ENCODE measurements around the gene KIF3C. TPM values are rescaled to one million over a fixed set of nuclear protein-coding genes. Genes with fewer than 3 reads are reported as not detected.
A peak's percentile ranks its signal among the peaks of the same experiment; 100 is the strongest.
"Not testable (repeated sequence)": the region's sequence is repeated elsewhere in the genome, so short reads cannot be mapped to it uniquely, and the experiment has no call there.

KIF3C gene
- 5.4 and 8.6 TPM in 2 replicates for total RNA-seq
- 35.3 TPM for polyA plus RNA-seq (2012)

DNA sequence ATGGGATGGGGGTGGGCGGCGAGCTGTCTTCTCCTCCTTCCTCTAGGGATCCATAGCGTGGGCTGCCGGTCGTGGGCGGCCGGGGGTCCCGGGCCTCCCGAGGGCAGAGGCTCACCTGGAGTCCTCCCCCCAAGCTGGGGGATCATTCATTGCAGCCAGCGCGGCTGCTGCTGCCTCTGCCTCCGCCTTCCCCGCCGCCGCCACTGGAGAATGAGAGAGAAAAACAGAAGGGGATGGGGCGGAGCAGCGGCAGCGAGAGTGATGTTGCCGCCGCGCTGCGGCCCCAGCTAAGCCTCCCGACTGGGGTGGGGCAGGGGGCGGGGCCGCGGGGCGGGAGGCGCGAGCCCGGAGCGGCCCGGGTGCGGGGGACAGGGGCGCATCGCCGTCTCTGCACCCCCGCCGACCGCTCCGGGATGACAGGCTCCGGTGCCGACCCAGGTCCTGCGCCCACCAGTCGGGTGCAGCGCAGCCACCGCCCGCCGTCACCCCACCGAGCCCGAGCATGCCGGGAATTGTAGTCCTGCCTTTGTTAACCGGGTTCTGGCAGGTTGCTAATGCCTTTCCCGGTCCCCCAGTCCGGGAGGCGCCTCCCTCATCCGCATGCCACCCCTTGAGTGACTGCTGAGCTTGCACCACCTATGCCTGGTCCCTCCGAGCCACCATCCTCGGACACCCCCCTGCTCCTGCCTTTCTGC lies at the start of gene KIF3C:
Gene KIF3C, minus strand, starts transcription at position 225 of the 695 bp plus-strand sequence. CDS start 580 bp downstream, outside the sequence.
- DNase-seq (ENCODE audit: low read depth) = peak; percentile 59

DNA sequence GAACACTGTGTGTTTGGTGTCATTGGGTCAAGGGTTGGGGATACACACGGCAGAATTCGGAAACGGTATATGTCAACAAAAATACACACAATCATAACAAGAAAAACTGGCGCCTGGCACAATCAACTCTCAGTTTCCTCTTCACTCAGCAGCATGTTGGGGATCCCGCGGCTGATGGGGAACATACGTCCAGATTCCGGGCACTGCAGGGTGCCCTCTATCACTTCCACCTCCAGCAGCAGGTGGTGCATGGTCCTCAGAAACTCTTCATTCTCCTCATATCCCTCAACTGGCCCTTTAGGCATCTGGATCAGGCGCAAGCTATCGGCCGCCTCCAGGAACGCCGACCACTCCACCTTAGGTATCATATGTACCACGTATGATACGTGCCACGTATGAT lies 45.8 kb upstream of the KIF3C start:
- DNase-seq (ENCODE audit: low read depth) = not testable (repeated sequence)

DNA sequence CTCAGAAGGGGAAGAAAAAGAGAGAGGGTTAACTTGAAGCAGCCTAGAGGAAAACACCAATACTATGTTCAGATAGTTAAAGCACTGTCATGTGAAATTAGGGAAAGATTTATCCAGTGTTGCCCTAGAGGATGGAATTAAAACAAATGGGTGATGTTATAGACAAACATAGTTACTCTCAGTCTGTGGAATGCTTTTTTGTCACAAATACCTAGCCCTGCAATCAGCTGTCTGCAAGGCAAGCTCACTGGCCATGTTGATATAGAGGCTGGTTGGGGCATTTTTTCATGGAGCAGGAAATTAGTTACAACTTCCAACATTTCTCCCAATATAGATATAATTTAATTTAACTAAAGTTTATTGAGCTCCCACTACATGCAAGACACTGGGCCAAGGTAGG lies 43.2 kb upstream of the KIF3C start:
- DNase-seq (ENCODE audit: low read depth) = no peak

DNA sequence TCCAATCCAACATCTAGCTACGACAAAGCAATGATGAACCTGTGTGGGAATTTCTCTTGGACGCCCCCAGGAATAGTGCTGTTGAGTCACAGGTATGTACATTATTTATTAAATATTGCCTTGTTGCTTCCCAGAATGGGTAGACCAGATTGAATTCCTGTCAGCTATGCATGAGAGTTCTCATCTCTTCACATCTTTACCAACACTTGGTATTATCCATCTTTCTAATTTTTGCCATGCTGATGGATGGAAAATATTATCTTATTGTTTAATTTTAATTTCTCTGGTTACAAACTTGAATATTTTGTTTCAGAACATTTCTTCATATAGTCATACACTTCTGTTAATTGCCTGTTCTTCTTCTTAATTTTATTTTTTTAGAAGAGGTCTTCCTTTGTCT lies 42.0 kb upstream of the KIF3C start:
- DNase-seq (ENCODE audit: low read depth) = no peak

DNA sequence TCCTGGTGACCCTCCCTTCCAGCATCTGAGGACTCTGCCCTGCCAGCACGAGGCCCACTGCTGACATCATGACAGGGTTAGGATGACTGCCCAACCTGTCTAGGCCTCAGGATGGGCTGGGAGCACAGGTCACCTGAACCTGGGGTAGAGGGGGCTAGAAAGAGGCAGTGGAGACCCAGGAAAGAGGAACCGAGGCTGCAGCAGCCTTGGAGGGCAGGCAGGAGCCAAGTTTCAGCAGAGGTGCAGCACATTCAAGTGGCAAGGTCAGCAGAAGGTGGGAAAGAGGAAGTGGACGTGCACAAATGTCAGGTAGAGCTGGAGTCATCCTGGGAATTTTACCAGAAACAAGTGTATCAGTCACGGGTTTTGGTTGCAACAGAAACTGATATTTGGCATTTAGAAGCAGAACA lies 37.9 kb upstream of the KIF3C start:
- DNase-seq (ENCODE audit: low read depth) = no peak

DNA sequence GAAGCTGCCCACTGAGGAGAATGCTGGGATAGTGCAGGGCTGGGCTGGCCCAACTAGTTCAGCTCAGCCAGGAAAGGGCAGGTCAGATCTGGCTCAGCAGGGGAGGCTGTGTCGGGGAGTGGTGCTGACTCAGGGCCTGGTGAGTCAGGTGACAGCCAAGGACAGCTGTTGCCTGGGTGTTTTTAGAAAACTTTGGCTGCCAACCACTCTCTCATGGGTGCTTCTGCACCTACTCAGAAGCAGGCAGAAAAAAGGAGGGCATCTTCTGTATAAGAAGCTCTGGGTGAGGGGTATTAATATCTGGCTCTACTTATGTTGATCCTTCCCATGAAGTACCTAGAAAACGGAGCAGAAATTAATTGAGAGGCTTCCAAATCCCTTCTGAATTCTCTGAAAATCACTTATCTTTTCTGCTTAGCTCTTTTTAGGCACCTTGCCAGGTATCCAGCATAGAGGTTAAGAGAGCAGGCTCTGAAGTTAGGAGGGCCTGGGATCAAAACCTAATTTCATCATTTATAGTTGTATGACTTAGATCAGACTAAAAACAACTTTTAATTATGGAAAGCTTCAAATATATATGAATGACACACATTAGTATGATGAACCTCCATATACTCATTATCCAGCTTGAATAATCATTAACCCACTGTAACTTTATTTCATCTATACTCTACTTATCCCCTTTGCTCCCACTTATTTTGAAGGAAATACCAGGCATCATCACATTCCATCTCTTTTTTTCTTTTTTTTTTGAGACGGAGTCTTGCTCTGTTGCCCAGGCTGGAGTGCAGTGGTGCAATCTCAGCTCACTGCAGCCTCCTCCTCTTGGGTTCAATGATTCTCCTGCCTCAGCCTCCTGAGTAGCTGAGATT lies 36.1 kb upstream of the KIF3C start:
- DNase-seq (ENCODE audit: low read depth) = peak; percentile 97

DNA sequence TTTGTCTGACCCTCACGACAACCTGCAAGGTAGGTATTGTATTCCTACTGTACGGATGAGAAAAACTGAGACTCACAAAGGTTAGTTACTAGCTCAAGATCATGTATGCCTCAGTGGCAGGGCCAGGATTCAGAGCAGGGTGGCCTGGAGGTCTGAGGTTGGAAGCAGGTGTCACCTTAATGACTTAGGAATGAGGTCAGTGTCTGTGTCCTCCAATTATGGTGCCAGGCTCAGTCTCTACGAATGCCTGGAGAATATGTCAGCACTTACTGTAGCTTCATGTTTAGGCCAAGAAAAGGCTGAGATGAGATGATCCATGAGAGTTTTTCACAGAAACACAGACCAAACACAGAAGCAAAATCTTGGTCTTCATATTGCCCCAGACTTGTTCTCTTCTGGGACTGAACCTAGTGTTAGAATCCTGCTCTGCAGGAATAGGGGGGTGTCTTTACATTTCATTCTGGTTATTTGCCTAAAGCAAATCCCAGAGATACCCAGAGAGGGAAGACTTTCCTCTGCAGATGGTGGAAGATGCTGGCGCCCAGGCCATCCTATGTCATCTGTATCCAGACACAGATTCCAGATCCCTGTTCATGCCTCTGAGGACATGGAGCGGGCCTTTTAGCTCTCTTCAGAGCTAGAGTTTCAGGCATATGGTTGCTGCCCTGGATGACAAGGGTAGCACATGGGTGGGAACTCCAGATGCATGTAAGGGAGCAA lies 35.3 kb upstream of the KIF3C start:
- DNase-seq (ENCODE audit: low read depth) = peak; percentile 70

DNA sequence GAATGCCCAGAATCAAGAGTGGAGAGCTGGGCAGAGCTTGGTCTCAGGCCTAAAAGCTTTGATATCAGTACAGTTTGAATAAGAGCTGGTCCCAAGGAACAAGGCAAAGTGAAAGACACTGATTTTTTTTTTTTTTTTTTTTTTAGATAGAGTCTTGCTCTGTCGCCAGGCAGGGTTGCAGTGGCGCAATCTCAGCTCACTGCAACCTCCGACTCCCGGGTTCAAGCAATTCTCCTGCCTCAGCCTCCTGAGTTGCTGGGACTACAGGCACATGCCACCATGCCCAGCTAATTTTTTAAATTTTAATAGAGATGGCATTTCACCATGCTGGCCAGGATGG lies 34.4 kb upstream of the KIF3C start:
- DNase-seq (ENCODE audit: low read depth) = not testable (repeated sequence)

DNA sequence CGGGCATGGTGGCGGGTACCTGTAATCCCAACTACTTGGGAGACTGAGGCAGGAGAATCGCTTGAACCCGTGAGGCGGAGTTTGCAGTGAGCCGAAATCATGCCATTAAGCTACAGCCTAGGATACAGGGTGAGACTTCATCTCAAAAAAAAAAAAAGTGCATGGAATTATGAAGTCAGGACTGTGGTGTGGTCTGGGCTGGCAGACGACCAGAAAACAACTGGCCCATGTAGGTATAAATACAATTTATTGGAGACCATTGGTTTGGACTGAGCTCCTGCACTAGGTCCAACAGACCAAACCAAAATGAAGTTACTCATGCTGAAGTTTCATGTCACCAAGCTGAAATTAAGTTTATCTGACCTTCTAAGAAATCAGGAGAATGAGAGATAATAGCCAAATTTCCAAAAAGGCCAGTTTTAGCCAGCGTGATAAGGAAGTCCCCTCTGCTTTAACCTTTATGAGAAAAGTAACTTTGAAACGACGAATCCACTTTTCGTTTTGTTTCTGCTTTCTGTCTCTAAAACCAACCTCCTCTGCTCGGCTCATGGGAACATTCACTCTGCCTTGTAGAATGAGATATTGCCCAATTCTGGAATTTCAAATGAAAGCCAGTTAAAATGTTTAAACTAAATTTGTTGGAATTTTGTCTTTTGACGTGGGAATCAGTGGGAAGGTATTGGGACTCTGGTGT lies 33.9 kb upstream of the KIF3C start:
- no peak for DNase-seq (ENCODE audit: low read depth)

DNA sequence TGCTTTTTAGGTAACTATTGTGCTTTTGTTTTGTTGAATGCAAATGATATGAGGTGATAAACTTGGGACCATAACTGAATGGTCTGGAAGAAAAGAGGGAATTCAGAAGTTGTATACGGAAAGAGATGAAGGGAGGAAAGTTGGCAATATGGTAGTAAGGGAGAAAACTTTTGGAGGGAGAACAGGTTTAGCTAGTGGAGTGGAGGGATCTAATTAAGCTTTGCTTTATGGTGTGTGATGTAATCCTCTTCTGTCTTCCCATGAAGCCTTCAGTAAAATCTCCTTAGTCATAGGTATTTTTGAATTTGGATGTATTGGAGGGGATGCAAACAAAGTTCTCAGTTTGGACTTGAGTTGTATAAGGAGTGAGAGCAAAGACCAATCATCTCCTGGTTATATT lies 31.4 kb upstream of the KIF3C start:
- no peak for DNase-seq (ENCODE audit: low read depth)

DNA sequence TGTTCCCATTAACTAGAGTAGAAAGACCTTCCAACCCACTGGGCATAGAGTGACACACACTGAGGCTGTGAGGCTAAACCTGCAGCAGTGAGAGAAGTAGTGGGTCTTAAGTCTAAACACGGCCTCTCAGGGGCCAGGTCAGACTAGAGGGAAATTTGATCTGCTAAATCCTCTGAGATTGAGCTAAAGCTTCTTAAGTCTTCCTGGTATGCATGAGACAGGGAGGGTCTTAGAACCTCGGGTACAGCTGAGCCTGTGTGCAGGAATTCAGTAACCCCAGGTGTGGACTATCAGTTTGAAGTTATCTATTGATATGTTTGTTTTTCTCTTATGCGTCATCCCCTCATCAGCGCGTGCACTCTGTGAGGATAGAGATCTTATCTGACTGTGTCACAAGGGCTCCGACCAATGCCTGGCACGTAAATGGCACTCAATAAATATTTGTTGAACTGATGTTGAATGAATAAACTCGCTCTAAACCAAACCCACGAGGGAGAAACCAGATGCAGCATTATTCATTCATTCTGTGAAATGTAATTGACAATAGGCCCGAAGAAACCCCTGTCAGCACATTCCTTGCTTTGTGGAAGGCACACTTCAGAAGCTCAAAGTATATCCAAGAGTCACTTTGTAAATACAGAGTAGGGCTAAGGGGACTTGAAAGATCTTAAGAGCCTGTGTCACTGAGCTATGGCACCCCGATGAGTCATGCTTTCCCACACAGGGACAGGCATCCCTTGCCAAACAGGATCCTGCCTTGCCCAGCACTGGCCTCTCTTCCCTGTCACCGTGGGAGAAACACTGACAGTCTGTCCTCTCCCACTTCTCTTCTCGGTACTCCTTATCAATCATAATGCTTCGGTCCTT lies 29.9 kb upstream of the KIF3C start:
- peak; percentile 78 for DNase-seq (ENCODE audit: low read depth)

DNA sequence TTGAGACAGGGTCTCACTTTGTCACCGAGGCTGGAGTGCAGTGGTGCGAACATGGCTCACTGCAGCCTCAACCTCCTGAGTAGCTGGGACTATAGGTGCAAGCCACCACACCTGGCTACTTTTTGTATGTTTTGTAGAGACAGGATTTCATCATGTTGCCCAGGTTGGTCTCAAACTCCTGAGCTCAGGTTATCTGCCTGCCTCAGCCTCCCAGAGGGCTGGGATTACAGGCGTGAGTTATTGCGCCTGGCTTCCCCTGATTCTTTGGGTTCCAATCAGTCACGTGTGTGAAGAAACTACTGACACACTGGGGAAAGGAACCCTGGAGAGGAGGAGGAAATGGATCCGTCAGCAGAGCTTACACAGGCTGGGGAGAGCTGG lies 29.3 kb upstream of the KIF3C start:
- no peak for DNase-seq (ENCODE audit: low read depth)

DNA sequence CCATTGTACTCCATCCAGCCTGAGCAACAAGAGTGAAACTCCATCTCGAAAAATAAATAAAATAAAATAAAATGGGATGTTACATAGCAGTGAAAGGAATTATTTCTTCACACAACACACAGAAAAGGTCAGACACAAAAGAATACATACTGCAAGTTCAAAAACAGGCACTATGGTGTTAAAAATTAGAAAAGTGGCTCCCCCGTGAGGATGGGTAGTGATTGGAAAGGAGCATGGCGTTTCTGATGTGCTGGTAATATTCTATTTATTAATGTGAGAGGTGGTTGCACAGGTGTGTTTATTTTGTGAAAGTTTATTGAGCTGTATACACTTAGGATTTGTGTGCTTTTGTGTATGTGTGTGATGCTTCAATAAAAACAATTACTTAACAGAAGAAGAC lies 28.6 kb upstream of the KIF3C start:
- no peak for DNase-seq (ENCODE audit: low read depth)

DNA sequence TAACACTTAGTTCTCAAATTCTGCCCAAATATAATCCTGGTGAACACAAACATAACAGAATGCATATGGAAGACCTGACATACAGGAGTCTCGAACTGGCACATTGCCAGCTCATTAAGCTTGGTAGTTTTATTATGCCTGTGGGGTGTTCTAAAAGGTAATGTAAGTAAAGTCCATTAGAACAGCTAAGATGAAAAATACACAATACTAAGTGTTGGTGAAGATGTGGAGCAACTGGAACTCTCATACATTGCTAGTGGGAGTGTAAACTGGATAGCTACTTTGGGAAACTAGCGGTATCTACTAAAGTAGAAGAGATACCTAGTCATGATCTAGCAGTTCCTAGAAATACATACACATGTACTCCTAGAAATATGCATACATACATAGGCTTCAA lies 27.3 kb upstream of the KIF3C start:
- DNase-seq (ENCODE audit: low read depth) = no peak

DNA sequence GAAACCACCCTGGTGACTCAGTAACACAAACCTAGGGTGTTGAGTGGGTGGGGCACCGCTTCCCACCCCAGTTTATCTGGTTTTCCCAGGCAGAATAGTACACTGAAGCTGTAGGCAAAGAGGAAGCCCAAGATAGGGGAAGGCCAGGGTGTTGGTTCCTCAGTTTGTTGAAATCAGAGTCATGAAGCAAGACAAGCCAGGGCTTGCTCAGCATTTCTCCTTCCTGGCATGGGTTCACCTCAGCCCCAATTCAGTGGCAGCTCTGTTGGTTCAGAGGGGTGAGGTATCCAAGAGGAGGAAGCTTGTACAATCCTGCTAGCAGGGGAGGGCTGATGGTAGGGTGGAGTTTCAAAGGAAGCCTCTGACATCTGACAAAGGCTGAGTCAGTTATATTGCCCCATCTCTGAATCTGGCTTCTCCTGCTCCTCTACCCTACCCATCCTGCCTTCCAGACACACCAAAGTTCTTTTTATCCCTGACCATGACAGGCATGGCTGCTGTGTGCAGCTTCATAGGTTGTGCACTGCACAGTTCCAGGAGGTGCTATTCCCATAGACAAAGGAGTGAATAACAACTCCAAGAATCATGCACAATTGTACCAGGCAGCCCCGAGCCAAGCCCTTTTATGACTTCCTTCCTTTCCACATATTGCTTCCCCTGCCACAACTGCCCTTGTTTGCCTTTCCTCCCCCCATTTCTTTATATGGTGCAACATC lies 26.7 kb upstream of the KIF3C start:
- DNase-seq (ENCODE audit: low read depth) = peak; percentile 49

DNA sequence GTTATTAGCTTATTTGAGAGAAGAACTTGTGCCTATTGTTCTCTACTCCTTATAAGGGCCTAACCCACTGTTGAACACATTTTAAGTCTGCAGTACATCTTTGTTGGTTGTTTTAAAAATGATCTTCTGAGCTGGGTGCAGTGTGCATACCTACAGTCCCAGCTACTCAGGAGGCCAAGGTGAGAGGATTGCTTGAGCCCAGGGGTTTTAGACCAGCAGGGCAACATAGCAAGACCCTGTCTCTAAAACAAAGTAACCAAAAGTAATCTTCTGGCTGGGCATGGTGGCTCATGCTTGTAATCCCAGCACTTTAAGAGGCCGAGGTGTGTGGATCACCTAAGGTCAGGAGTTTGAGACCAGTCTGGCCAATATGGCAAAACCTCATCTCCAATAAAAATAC lies 25.8 kb upstream of the KIF3C start:
- no peak for DNase-seq (ENCODE audit: low read depth)

DNA sequence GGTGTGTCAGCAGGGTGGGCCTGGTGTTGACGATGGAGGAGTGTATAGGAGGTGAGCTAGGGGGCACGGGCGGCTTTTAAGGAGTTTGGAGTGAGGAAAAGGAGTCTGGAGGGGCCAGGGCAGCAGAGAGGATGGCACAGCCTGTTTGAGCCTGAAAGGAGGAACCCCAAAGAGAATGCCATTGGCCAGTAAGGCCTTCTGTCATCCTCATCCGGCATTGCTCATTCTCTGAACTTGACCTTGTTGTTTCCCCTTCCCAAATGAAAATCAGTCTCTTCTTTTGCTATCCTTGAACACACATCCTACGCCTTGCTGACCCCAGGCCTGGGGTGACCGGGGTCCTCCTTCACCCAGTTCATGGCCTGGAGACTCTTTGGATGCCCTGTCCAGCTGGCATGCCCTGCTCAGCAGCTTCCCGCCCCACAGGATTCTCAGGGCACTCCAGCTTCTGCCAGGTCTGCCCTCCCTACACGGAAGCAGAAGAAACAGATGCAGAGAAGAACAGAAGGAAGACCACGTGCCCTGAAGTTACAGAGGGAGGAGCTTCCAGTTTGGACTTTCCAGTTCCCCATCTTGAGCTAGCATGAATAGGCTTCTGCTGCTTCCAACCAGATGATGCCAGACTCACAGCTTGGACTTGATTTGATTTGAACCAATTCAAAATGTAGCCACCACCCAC lies 20.5 kb upstream of the KIF3C start:
- DNase-seq (ENCODE audit: low read depth) = peak; percentile 52

DNA sequence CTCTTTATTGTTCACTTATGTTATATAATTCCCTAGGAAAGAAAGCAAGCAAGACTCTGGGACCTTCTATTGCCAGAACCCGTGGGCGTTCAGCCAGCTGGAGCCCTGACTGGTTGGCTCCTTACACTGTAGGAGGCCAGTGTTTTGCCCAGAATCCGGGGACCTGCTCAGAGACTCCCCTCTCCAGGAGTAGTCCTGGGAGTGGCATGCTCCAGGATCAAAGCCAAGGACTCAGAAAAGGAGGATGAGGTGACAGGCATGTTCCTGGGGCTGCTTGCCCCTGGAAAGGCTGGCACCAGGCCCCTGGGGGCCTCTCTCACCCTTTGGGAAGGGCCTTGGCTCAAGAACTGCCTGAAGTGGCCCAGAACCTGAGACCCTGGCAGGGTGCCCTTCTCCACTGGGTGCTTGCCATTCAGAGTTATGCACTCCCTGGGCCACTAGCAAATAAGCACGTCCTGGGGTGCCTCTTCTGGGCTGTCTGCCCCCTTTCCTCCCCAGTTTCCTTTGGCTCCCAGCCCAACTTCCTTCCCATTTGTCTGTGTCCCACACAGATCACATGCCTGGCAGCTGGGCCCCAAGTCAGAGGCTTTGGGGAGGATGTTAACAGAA lies 19.6 kb upstream of the KIF3C start:
- peak; percentile 62 for DNase-seq (ENCODE audit: low read depth)

DNA sequence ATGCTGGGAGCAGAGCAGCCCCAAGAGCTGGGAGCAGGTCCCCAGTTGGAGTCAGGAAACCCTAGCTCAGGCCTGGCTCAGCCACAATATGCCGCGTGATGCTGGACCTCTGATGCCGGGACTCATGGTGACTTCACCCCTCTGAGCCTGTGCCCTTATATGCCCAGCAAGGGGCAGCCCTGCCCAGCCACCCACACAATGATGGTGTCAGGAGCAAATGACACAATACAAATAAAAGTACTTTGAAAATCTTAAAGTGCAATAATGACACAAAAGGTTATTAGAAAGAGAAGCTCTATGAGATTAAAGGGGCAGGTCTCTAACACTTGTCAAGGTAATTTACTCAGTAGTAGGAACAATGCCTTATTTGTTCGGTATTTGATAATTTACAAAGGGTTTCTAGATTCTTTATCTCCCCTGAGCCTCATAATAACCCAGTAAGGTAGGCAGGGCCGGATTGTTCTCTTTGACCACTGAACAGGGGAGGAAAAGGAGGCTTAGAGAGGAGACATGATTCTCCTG lies 18.3 kb upstream of the KIF3C start:
- peak; percentile 89 for DNase-seq (ENCODE audit: low read depth)
